Spleen (tissue), 11 donors: Measurements from ENCODE around the gene NEDD9. TPM values are rescaled to one million over a fixed set of nuclear protein-coding genes. Genes with fewer than 3 reads are reported as not detected.

Source experiments
- DNase-seq: peaks from one replicate; pipeline ENCODE4 v3.0.0-alpha.2; 2020
- H3K27ac ChIP-seq, 8 donors: fragments of 200-600 bp; sonication (generic) in 7 of 8; 1 replicate in 4 of 8; 2 replicates in 4 of 8; pipeline versions ENCODE4 v1.5.0 to v1.8.0; 2016 to 2021; ENCODE audit warnings: inconsistent platforms in 4 of 8, mild to moderate bottlenecking in 4 of 8, moderate library complexity in 1 of 8
- H3K27me3 ChIP-seq, 7 donors: fragments of 200-600 bp; sonication (generic) in 6 of 7; replicated peaks in 1 of 7; 1 replicate in 4 of 7; 2 replicates in 3 of 7; pipeline versions ENCODE4 v1.5.0 to v1.8.0; 2016 to 2021; ENCODE audit warnings: inconsistent platforms in 3 of 7, mild to moderate bottlenecking in 1 of 7
- H3K36me3 ChIP-seq, 6 donors: fragments of 200-600 bp; sonication (generic) in 5 of 6; 1 replicate in 4 of 6; 2 replicates in 2 of 6; pipeline versions ENCODE4 v1.5.0 to v1.8.0; 2016 to 2021; ENCODE audit warnings: inconsistent platforms in 2 of 6
- H3K4me1 ChIP-seq, 6 donors: fragments of 200-600 bp; sonication (generic) in 5 of 6; 1 replicate in 3 of 6; 2 replicates in 3 of 6; pipeline versions ENCODE4 v1.5.0 to v1.8.0; 2016 to 2021; ENCODE audit warnings: inconsistent platforms in 3 of 6
- H3K4me3 ChIP-seq, 8 donors: fragments of 200-600 bp; sonication (generic) in 7 of 8; 1 replicate in 4 of 8; 2 replicates in 4 of 8; pipeline versions ENCODE4 v1.5.0 to v1.8.0; 2016 to 2021; ENCODE audit warnings: inconsistent platforms in 4 of 8, mild to moderate bottlenecking in 4 of 8, moderate library complexity in 2 of 8
- H3K9me3 ChIP-seq, 8 donors: fragments of 200-600 bp; sonication (generic) in 7 of 8; 1 replicate in 4 of 8; 2 replicates in 4 of 8; pipeline versions ENCODE4 v1.5.0 to v1.8.0; 2016 to 2021; ENCODE audit warnings: inconsistent platforms in 4 of 8
- CTCF ChIP-seq, 11 experiments: fragments of 200-600 bp in 7 of 11; fragments of 450-650 bp in 4 of 11; sonication (generic) in 4 of 11; IDR thresholded peaks in 8 of 11; conservative IDR thresholded peaks in 3 of 11; 1 replicate in 7 of 11; 2 replicates in 4 of 11; pipeline versions ENCODE4 v1.4.0 to v1.8.0; 2016 to 2021; ENCODE audit warnings: antibody characterized with exemption in 11 of 11, inconsistent platforms in 4 of 11, mild to moderate bottlenecking in 1 of 11
- POLR2A ChIP-seq, 3 donors: fragments of 450-650 bp; IDR thresholded peaks; one replicate each; pipeline ENCODE4 v1.5.1; 2017; ENCODE audit warnings: antibody characterized with exemption in 3 of 3, mild to moderate bottlenecking in 1 of 3
- POLR2AphosphoS5 ChIP-seq, 3 donors: sonication (generic); formaldehyde crosslinking; IDR thresholded peaks; one replicate each; pipeline ENCODE4 v1.5.1; 2017; ENCODE audit warnings: antibody characterized with exemption in 3 of 3
- WGBS, 5 donors: extraction: QIAGEN DNeasy Blood & Tissue Kit in 3 of 5; methylation state at CpG; one replicate each; pipeline versions ENCODE4 v1.1.5 to v1.1.7; 2013 to 2018; 5-methylcytosine and 5-hydroxymethylcytosine counted together
- intact Hi-C: fragments of 100-400 bp; cut with DNase I; formaldehyde crosslinking; loops from one replicate; pipeline ENCODE4 v1.15.0; 2023; ENCODE audit warnings: low total_unique reads
- polyA plus RNA-seq, 3 donors: library from polyadenylated mRNA; stranded (reverse); fragments of 200-250 nt; gene quantifications; one replicate each; pipeline ENCODE4 v1.2.1, GENCODE V29; 2013
- total RNA-seq, 7 donors: library from RNA; depleted of rRNA in 3 of 7; stranded (reverse); fragments of >200 nt in 3 of 7; fragmentation: NEBNext Ultra II Directional in 4 of 7; extraction: Animal tissue kit (Norgen Biotek cat#: 25700) in 4 of 7; gene quantifications; one replicate each; pipeline versions ENCODE4 v1.1.0 to v1.2.1, GENCODE V29; 2016 to 2021
- donor health status: healthy with polysubstance abuse.
- donor health status: DM: no; HTN: no; CAD: no; lungs with moderate emphysema.
- donor health status: DM: no; HTN: no; CAD: no.
- donor health status: Bipolar disorder and iron deficiency.
- donor health status: healthy.
- donor health status: DM: no; HTN: no; CAD: no.
- donor health status: DM: yes; HTN: yes; CAD: no.

The NEDD9 gene
- total and polyA plus RNA-seq, 10 donors = 16.1 to 208 (median 115) TPM

DNA sequence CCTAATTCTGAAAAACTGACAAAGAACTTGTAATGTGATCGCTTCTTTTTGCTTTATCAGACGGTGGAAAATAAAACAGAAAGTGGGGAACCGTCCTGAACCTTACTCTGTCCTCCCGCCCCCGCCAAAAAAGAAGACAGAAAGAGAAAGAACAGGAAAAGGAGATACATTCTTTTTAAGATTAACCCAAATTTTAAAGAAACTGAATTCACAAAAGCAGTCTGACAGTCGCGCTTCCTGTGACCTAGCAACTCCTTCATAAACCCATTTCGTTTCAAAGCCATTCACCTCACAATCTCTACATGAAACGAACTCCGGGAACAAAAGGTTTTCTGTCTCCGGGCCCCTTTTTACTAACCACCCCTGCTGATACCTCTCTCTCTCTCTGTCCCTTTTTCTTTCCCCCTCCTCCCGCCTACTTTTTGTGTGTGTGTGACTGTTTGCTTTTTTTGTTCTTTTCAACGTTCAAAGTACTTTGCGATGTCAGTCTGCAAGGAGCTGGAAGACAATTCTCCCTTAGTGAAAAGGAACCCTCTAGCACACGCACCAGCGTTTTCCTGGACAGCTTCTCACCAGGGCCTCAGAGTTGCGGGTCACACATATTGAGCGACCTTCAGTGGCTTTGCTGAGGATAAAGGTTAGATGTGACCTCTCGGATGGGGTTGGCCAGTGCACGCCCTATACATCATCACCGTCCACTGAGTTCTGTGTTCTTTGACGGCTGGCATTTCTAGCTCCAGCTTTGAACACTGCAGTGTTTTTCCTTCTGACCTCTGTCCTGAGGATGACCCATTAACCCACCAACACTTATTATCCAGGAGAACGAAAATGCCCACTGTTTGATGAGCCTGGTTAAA, 530 bp upstream of the NEDD9 start:
- no peak for DNase-seq
- no peak for TF ChIP-seq POLR2A (IDR thresholded peaks at IDR 0.05)
- no peak for TF ChIP-seq CTCF (IDR thresholded peaks at IDR 0.05 in 8 of 11, conservative IDR thresholded peaks at IDR 0.05 in 3 of 11)
- no peak for TF ChIP-seq POLR2AphosphoS5 (IDR thresholded peaks at IDR 0.05)
- H3K4me1 ChIP-seq = peaks cover 21 to 93% (median 50%) of the 10 kb centered on the region in 6 donors
- H3K9me3 ChIP-seq = no peaks in the 10 kb centered on the region
- H3K36me3 ChIP-seq = peaks cover 0 to 9% (median 0%) of the 10 kb centered on the region in 6 donors
- peak overlapping the region; percentile 49 to 75 (median 53) for H3K4me3 ChIP-seq
- H3K27ac ChIP-seq = peak overlapping the region; percentile 82 to 89 (median 86)
- H3K27me3 ChIP-seq = no peaks in the 10 kb centered on the region
- 14 to 18% (median 16%) methylated on average over 23 of the region's 23 CpGs for WGBS, 5 donors
- intact Hi-C loops = no loop called here

DNA sequence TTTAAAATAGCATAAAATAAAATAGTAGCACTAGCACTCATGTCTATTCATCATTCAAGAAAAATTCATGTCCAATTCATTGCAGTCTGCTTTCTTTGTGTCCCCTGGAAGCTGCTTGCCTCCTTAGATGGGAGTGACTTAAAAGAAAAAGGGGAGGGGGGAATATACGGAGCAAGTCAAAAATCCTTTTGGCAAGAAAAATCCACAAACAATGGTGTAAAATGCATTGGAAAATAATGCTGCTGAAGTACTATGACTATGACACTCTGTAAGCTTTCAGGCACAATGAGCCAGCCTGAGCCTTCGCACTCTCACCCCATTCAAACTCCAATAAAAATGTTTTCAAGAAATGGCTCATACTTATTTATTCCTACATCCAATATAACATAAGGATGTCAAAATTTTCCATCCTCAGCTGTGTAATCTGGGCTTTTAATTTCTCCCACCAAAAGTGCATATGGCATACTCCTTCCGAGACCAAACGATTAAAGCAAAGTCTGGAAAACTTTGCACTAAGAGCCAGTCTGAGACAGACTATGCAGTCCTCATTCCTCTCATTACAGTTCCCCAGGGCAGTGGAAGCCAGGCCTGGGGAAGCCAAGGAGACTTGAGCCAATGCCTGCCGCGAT, 790 bp downstream of the NEDD9 start:
- peaks cover 18 to 96% (median 48%) of the 10 kb centered on the region in 6 donors for H3K4me1 ChIP-seq
- WGBS, 5 donors = 38 to 46% (median 44%) methylated on average over 6 of the region's 6 CpGs
- no peak for DNase-seq
- H3K4me3 ChIP-seq = peak overlapping the region; percentile 49 to 75 (median 53)
- H3K36me3 ChIP-seq = peaks cover 0 to 7% (median 0%) of the 10 kb centered on the region in 6 donors
- TF ChIP-seq POLR2A (IDR thresholded peaks at IDR 0.05) = no peak
- TF ChIP-seq POLR2AphosphoS5 (IDR thresholded peaks at IDR 0.05) = no peak
- TF ChIP-seq CTCF (IDR thresholded peaks at IDR 0.05 in 8 of 11, conservative IDR thresholded peaks at IDR 0.05 in 3 of 11) = no peak
- no peaks in the 10 kb centered on the region for H3K9me3 ChIP-seq
- peak overlapping the region; percentile 82 to 89 (median 86) for H3K27ac ChIP-seq
- intact Hi-C loops = no loop called here
- H3K27me3 ChIP-seq = no peaks in the 10 kb centered on the region

GRCh38 chr6:11231108-11231463, 1.4 kb downstream of the NEDD9 start:
- intact Hi-C loops = no loop called here

More at GRCh38 chr6:11231108-11231463, 1.4 kb downstream of the NEDD9 start:
- Histone ChIP-seq H3K4me3 (peak overlapping the region; percentile 49 to 75 (median 53)), H3K4me1 (peaks cover 12 to 96% (median 45%) of the 10 kb centered on the region in 6 donors), H3K36me3 (peaks cover 0 to 11% (median 0%) of the 10 kb centered on the region in 6 donors), H3K9me3 (no peaks in the 10 kb centered on the region), H3K27me3 (no peaks in the 10 kb centered on the region), H3K27ac (peak overlapping the region; percentile 30 to 89 (median 86))
- no peak for DNase-seq
- TF ChIP-seq POLR2A (IDR thresholded peaks at IDR 0.05) (no peak), CTCF (IDR thresholded peaks at IDR 0.05 in 8 of 11, conservative IDR thresholded peaks at IDR 0.05 in 3 of 11) (no peak), POLR2AphosphoS5 (IDR thresholded peaks at IDR 0.05) (no peak)
- WGBS, 5 donors = 70 to 83% (median 76%) methylated on average over 1 of the region's 1 CpG
